ENCODE data around the gene TPRX1.
"Not testable (repeated sequence)": the region's sequence is repeated elsewhere in the genome, so short reads cannot be mapped to it uniquely, and the experiment has no call there.

TPRX1 gene

GRCh38 chr19:47813995-47814328, 9.6 kb upstream of the TPRX1 start:
- no peak for DNase-seq (ENCODE audit: low read depth, low spot score)
- in situ Hi-C loops (cut with HindIII; ENCODE audit: low sequenced_read_pairs) = no loop called here
- no peak overlapping the region for H3K4me3 ChIP-seq (ENCODE audit: low read depth, low read length)
- TF ChIP-seq, protein P1, sequence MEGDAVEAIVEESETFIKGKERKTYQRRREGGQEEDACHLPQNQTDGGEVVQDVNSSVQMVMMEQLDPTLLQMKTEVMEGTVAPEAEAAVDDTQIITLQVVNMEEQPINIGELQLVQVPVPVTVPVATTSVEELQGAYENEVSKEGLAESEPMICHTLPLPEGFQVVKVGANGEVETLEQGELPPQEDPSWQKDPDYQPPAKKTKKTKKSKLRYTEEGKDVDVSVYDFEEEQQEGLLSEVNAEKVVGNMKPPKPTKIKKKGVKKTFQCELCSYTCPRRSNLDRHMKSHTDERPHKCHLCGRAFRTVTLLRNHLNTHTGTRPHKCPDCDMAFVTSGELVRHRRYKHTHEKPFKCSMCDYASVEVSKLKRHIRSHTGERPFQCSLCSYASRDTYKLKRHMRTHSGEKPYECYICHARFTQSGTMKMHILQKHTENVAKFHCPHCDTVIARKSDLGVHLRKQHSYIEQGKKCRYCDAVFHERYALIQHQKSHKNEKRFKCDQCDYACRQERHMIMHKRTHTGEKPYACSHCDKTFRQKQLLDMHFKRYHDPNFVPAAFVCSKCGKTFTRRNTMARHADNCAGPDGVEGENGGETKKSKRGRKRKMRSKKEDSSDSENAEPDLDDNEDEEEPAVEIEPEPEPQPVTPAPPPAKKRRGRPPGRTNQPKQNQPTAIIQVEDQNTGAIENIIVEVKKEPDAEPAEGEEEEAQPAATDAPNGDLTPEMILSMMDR (IDR thresholded peaks at IDR 0.05; ENCODE audit: low read depth, low read length) = no peak

GRCh38 chr19:47813304-47813994, 9.1 kb upstream of the TPRX1 start:
- in situ Hi-C loops (cut with HindIII; ENCODE audit: low sequenced_read_pairs) = no loop called here
- no peak overlapping the region for H3K4me3 ChIP-seq (ENCODE audit: low read depth, low read length)
- DNase-seq (ENCODE audit: low read depth, low spot score) = peak; percentile 23
- TF ChIP-seq, protein P1 (IDR thresholded peaks at IDR 0.05; ENCODE audit: low read depth, low read length) = peak; percentile 68

- TF ChIP-seq, protein P1 (IDR thresholded peaks at IDR 0.05; ENCODE audit: low read depth, low read length) = no peak
- in situ Hi-C loops (cut with HindIII; ENCODE audit: low sequenced_read_pairs) = no loop called here
- H3K4me3 ChIP-seq (ENCODE audit: low read depth, low read length) = no peak overlapping the region
- DNase-seq (ENCODE audit: low read depth, low spot score) = no peak
These were observed 2.1 kb upstream of the TPRX1 start for GRCh38 chr19:47806435-47806834.

- TF ChIP-seq, protein P1 (IDR thresholded peaks at IDR 0.05; ENCODE audit: low read depth, low read length) = no peak
- in situ Hi-C loops (cut with HindIII; ENCODE audit: low sequenced_read_pairs) = no loop called here
- no peak overlapping the region for H3K4me3 ChIP-seq (ENCODE audit: low read depth, low read length)
- no peak for DNase-seq (ENCODE audit: low read depth, low spot score)
These were observed 962 bp upstream of the TPRX1 start for GRCh38 chr19:47805313-47805712.

DNA sequence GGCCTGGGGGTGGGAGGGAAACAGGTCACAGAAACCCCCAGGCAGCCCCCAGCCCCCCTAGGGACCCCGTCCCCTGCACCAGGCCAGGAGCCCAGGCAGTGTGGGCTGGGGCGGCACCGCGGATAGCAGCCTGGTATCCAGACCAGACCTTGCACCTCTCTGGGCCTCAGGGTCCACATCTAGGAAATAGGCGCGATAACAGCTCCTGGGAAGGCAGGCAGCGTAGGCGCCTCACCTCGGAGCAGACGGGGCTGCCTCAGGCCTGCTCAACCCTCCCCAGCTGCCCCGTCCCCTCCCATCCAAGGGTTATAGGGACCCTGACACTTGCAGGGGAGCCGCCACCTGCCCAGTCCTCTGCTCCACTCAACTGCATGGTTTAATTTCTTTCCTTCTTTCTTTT, 680 bp downstream of the TPRX1 start:
- DNase-seq (ENCODE audit: low read depth, low spot score); in situ Hi-C loops (cut with HindIII; ENCODE audit: low sequenced_read_pairs); H3K4me3 ChIP-seq (ENCODE audit: low read depth, low read length): not testable (repeated sequence)

DNA sequence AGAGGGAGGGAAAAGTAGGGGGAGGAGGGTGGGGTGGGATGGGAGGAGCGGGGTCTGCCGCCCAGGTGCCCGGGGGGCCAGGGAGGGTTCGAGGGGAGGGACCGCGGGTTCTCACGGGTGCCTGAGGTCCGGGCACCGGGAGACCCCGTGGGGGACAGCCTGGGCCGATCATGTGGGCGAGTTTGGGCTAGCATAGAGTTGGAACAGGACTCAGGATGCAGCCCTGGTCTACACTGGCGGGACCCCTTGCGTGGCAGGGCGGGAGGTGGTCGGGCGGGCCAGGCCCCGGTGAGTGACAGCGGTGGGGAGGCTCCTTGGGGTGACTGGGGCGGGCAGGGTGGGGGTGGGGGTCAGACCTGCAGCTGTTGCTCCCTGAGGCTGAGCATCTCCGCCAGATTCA, 1.2 kb downstream of the TPRX1 start:
- DNase-seq (ENCODE audit: low read depth, low spot score); H3K4me3 ChIP-seq (ENCODE audit: low read depth, low read length); in situ Hi-C loops (cut with HindIII; ENCODE audit: low sequenced_read_pairs): not testable (repeated sequence)

DNA sequence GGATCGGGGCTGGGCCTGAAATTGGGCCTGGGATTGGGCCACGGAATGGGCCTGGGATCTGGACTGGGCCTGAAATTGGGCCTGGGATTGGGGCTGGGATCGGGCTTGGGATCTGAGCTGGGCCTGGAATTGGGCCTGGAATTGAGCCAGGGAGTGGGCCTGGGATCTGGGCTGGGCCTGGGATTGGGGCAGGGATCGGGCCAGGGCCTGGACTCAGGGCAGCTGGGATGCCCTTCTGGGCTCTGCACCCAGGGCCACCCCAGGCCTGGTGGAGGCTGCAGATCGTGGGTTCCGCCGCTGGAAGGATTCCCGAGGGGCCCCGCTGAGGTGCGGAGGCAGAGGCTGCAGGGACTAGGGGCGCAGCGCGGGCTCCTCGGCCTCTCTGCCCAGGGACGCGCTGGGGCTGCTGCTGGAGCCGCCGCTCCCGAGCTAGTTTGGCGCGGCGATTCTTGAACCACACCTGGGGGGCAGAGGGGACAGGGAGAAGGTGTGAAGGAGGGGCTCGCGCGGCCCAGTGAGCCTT, 1.8 kb downstream of the TPRX1 start:
- in situ Hi-C loops (cut with HindIII; ENCODE audit: low sequenced_read_pairs) = no loop called here
- TF ChIP-seq, protein P1 (IDR thresholded peaks at IDR 0.05; ENCODE audit: low read depth, low read length) = no peak
- no peak for DNase-seq (ENCODE audit: low read depth, low spot score)
- H3K4me3 ChIP-seq (ENCODE audit: low read depth, low read length) = no peak overlapping the region

DNA sequence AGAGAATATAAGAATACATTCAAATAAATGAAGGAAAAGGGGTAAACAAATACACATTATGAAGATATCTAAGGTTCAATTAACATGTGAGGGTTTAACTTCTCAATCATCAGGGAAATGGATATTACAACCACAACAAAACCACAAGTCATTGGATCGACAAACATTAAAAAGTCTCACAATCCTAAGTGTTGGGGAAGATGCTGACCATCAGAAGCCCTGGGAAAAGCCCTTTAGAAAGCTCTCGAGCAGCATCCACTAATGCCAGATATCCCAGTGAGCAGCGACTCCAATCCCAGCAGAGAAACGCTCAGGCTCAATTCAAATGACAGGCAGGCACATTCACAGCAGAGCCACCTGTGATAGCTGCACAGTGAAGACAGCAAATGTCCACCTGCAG, 3.1 kb downstream of the TPRX1 start:
- TF ChIP-seq, protein P1 (IDR thresholded peaks at IDR 0.05; ENCODE audit: low read depth, low read length) = no peak
- in situ Hi-C loops (cut with HindIII; ENCODE audit: low sequenced_read_pairs) = no loop called here
- H3K4me3 ChIP-seq (ENCODE audit: low read depth, low read length) = no peak overlapping the region
- no peak for DNase-seq (ENCODE audit: low read depth, low spot score)
